Neural cell (in vitro differentiated cells): ENCODE data around the gene KLHL42. TPM values are rescaled to one million over a fixed set of nuclear protein-coding genes. Genes with fewer than 3 reads are reported as not detected.

Source experiments
- H2AFZ ChIP-seq: fragments of 200-600, 300-800 bp; sonication (generic), shearing (Covaris generic); 2 replicates; pipeline ENCODE4 v1.6.0; 2014; ENCODE audit warnings: low read depth, mild to moderate bottlenecking, antibody characterized with exemption, low read length, moderate library complexity
- H3F3A ChIP-seq: fragments of 200-600 bp; shearing (Covaris generic); 2 replicates; pipeline ENCODE4 v1.6.1; 2016; ENCODE audit warnings: mild to moderate bottlenecking, moderate library complexity, mixed read lengths, antibody characterized with exemption, low read length; ENCODE audit not compliant: insufficient read depth, poor library complexity, severe bottlenecking
- H3K27ac ChIP-seq: fragments of 200-600, 300-800 bp; sonication (generic), shearing (Covaris generic); 2 replicates; pipeline ENCODE4 v1.5.1; 2014; ENCODE audit warnings: mild to moderate bottlenecking, low read length, moderate library complexity
- H3K27me3 ChIP-seq: fragments of 300-800, 200-600 bp; sonication (generic), shearing (Covaris generic); 2 replicates; pipeline ENCODE4 v1.6.0; 2014; ENCODE audit warnings: mild to moderate bottlenecking, low read depth, low read length, moderate library complexity; ENCODE audit not compliant: insufficient read depth
- H3K36me3 ChIP-seq: fragments of 300-800, 200-600 bp; sonication (generic), shearing (Covaris generic); 2 replicates; pipeline ENCODE4 v1.5.1; 2014; ENCODE audit warnings: mild to moderate bottlenecking, antibody characterized with exemption, low read length, moderate library complexity; ENCODE audit not compliant: insufficient read depth
- H3K4me2 ChIP-seq: fragments of 300-800, 200-600 bp; sonication (generic), shearing (Covaris generic); 2 replicates; pipeline ENCODE4 v1.6.0; 2014; ENCODE audit warnings: mild to moderate bottlenecking, low read length
- H3K4me3 ChIP-seq: fragments of 300-800, 200-600 bp; sonication (generic), shearing (Covaris generic); 2 replicates; pipeline ENCODE4 v1.5.1; 2014; ENCODE audit warnings: mild to moderate bottlenecking, low read length, moderate library complexity
- H3K79me2 ChIP-seq: fragments of 200-600 bp; shearing (Covaris generic); replicated peaks from 2 replicates; pipeline ENCODE4 v1.6.0; 2014; ENCODE audit warnings: mild to moderate bottlenecking, low read length, moderate library complexity; ENCODE audit not compliant: insufficient read depth
- H3K9ac ChIP-seq: fragments of 300-800, 200-600 bp; sonication (generic), shearing (Covaris generic); 2 replicates; pipeline ENCODE4 v1.6.1; 2016; ENCODE audit warnings: mild to moderate bottlenecking, low read length, mixed read lengths
- H3K9me2 ChIP-seq: fragments of 200-600 bp; shearing (Covaris generic); 2 replicates; pipeline ENCODE4 v1.6.1; 2016; ENCODE audit warnings: mild to moderate bottlenecking, low read length, mixed read lengths; ENCODE audit not compliant: insufficient read depth
- H3K9me3 ChIP-seq: fragments of 200-600, 300-800 bp; sonication (generic), shearing (Covaris generic); 2 replicates; pipeline ENCODE4 v1.6.1; 2016; ENCODE audit warnings: mild to moderate bottlenecking, mixed run types, low read length, moderate library complexity, mixed read lengths
- H4K20me1 ChIP-seq: fragments of 200-600 bp; shearing (Covaris generic); 2 replicates; pipeline ENCODE4 v1.6.1; 2016; ENCODE audit warnings: mild to moderate bottlenecking, mixed run types; ENCODE audit not compliant: insufficient read depth
- EP300 ChIP-seq: fragments of 450-650 bp; conservative IDR thresholded peaks from 2 replicates; pipeline ENCODE4 v1.6.1; 2014; ENCODE audit warnings: antibody characterized with exemption, mild to moderate bottlenecking, moderate library complexity; ENCODE audit not compliant: poor library complexity, severe bottlenecking
- EZH2 ChIP-seq: fragments of 200-600, 300-800 bp; shearing (Covaris generic), sonication (generic); IDR thresholded peaks from 2 replicates; pipeline ENCODE4 v1.6.1; 2014; ENCODE audit warnings: antibody characterized with exemption, low read length, borderline replicate concordance, mild to moderate bottlenecking; ENCODE audit not compliant: insufficient read depth, poor library complexity, severe bottlenecking
- MXI1 ChIP-seq: fragments of 450-650 bp; conservative IDR thresholded peaks from 2 replicates; pipeline ENCODE4 v1.6.1; 2014; ENCODE audit warnings: antibody characterized with exemption, mild to moderate bottlenecking; ENCODE audit not compliant: poor library complexity, severe bottlenecking
- POLR2AphosphoS5 ChIP-seq: IDR thresholded peaks from 2 replicates; pipeline ENCODE4 v1.6.1; 2012
- RAD21 ChIP-seq: fragments of 450-650 bp; conservative IDR thresholded peaks from 2 replicates; pipeline ENCODE4 v1.6.1; 2014; ENCODE audit warnings: antibody characterized with exemption, mild to moderate bottlenecking, moderate library complexity
- SMC3 ChIP-seq: fragments of 450-650 bp; conservative IDR thresholded peaks from 2 replicates; pipeline ENCODE4 v1.6.1; 2014; ENCODE audit warnings: antibody characterized with exemption, mild to moderate bottlenecking, moderate library complexity; ENCODE audit not compliant: poor library complexity
- TAF1 ChIP-seq: IDR thresholded peaks from 2 replicates; pipeline ENCODE4 v1.6.1; 2012; ENCODE audit warnings: low read depth
- polyA minus RNA-seq: library from RNA; depleted of rRNA, polyadenylated mRNA; stranded (reverse); fragments of >200 nt; gene quantifications from 2 replicates; pipeline ENCODE4 v1.2.3, GENCODE V29; 2014
- polyA plus RNA-seq: library from polyadenylated mRNA; depleted of rRNA; stranded (reverse); fragments of >200 nt; gene quantifications from 2 replicates; pipeline ENCODE4 v1.2.3, GENCODE V29; 2014
- TF ChIP-seq, protein P1 (sequence below): fragments of 450-650 bp; IDR thresholded peaks from 2 replicates; pipeline ENCODE4 v1.5.1; 2014; ENCODE audit warnings: antibody characterized with exemption, mild to moderate bottlenecking, moderate library complexity; ENCODE audit not compliant: poor library complexity, severe bottlenecking
- TF ChIP-seq, protein P2 (sequence below): IDR thresholded peaks from 2 replicates; pipeline ENCODE4 v1.6.1; 2012; ENCODE audit warnings: borderline replicate concordance

Gene KLHL42, protein sequence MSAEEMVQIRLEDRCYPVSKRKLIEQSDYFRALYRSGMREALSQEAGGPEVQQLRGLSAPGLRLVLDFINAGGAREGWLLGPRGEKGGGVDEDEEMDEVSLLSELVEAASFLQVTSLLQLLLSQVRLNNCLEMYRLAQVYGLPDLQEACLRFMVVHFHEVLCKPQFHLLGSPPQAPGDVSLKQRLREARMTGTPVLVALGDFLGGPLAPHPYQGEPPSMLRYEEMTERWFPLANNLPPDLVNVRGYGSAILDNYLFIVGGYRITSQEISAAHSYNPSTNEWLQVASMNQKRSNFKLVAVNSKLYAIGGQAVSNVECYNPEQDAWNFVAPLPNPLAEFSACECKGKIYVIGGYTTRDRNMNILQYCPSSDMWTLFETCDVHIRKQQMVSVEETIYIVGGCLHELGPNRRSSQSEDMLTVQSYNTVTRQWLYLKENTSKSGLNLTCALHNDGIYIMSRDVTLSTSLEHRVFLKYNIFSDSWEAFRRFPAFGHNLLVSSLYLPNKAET
- polyA plus RNA-seq, result 50.5 and 52.2 TPM in 2 replicates
- 112 and 134 TPM in 2 replicates for polyA minus RNA-seq

DNA sequence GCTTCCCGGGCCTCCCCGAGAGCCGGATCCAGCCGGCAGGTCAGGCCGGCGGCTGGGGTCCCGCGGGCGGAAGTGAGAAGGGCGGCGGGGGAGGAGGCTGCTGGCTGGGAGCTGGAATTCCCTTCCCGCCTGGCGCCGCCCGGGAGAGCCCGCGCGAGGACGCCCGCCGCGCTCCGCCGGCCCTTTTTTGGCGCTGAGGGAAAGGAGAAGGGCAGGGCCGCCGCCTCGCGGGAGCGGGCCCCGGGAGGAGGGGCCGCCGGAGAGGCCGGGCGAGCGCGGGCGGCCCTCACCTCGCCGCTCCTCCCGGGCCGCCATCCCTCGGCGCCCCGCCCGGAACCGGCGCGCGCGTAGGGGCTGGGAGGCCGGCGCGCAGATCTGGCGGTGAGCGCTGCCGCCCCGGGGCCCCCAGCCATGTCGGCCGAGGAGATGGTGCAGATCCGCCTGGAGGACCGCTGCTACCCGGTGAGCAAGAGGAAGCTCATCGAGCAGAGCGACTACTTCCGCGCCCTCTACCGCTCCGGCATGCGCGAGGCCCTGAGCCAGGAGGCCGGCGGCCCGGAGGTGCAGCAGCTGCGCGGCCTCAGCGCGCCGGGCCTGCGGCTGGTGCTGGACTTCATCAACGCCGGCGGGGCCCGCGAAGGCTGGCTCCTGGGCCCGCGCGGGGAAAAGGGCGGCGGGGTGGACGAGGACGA, at the start of gene KLHL42, which contains the start of gene MANSC4:
Gene KLHL42 (plus strand): TSS at position 314 of the 692 bp plus-strand sequence. CDS start 98 bp downstream, at position 412.
Gene MANSC4 (minus strand): TSS at position 317 of the 692 bp plus-strand sequence. CDS start 8,960 bp downstream, outside the sequence.
- peak within 1 kb of the TSS; percentile 89 for H2AFZ ChIP-seq
- H3K9me2 ChIP-seq, result no peaks in the 10 kb centered on the region
- no peaks in the 10 kb centered on the region for H4K20me1 ChIP-seq
- peaks cover 4% of the 10 kb centered on the region for H3F3A ChIP-seq
- H3K9ac ChIP-seq, result peak within 1 kb of the TSS; percentile 92
- H3K79me2 ChIP-seq, result peaks cover 47% of the 10 kb centered on the region
- peak within 1 kb of the TSS; percentile 83 for H3K4me2 ChIP-seq
- no peak for TF ChIP-seq SMC3
- peak; percentile 13 for TF ChIP-seq MXI1
- TF ChIP-seq, protein P1, sequence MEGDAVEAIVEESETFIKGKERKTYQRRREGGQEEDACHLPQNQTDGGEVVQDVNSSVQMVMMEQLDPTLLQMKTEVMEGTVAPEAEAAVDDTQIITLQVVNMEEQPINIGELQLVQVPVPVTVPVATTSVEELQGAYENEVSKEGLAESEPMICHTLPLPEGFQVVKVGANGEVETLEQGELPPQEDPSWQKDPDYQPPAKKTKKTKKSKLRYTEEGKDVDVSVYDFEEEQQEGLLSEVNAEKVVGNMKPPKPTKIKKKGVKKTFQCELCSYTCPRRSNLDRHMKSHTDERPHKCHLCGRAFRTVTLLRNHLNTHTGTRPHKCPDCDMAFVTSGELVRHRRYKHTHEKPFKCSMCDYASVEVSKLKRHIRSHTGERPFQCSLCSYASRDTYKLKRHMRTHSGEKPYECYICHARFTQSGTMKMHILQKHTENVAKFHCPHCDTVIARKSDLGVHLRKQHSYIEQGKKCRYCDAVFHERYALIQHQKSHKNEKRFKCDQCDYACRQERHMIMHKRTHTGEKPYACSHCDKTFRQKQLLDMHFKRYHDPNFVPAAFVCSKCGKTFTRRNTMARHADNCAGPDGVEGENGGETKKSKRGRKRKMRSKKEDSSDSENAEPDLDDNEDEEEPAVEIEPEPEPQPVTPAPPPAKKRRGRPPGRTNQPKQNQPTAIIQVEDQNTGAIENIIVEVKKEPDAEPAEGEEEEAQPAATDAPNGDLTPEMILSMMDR, result no peak
- no peak for TF ChIP-seq TAF1
- TF ChIP-seq EZH2, result no peak
- no peak for TF ChIP-seq EP300
- TF ChIP-seq, protein P2, sequence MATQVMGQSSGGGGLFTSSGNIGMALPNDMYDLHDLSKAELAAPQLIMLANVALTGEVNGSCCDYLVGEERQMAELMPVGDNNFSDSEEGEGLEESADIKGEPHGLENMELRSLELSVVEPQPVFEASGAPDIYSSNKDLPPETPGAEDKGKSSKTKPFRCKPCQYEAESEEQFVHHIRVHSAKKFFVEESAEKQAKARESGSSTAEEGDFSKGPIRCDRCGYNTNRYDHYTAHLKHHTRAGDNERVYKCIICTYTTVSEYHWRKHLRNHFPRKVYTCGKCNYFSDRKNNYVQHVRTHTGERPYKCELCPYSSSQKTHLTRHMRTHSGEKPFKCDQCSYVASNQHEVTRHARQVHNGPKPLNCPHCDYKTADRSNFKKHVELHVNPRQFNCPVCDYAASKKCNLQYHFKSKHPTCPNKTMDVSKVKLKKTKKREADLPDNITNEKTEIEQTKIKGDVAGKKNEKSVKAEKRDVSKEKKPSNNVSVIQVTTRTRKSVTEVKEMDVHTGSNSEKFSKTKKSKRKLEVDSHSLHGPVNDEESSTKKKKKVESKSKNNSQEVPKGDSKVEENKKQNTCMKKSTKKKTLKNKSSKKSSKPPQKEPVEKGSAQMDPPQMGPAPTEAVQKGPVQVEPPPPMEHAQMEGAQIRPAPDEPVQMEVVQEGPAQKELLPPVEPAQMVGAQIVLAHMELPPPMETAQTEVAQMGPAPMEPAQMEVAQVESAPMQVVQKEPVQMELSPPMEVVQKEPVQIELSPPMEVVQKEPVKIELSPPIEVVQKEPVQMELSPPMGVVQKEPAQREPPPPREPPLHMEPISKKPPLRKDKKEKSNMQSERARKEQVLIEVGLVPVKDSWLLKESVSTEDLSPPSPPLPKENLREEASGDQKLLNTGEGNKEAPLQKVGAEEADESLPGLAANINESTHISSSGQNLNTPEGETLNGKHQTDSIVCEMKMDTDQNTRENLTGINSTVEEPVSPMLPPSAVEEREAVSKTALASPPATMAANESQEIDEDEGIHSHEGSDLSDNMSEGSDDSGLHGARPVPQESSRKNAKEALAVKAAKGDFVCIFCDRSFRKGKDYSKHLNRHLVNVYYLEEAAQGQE, result peak; percentile 6
- TF ChIP-seq POLR2AphosphoS5, result peak; percentile 7
- no peak for TF ChIP-seq RAD21
- H3K27ac ChIP-seq, result peak within 1 kb of the TSS; percentile 91
- H3K27me3 ChIP-seq, result no peaks in the 10 kb centered on the region
- no peaks in the 10 kb centered on the region for H3K9me3 ChIP-seq
- H3K36me3 ChIP-seq, result no peaks in the 10 kb centered on the region
- peak within 1 kb of the TSS; percentile 95 for H3K4me3 ChIP-seq

DNA sequence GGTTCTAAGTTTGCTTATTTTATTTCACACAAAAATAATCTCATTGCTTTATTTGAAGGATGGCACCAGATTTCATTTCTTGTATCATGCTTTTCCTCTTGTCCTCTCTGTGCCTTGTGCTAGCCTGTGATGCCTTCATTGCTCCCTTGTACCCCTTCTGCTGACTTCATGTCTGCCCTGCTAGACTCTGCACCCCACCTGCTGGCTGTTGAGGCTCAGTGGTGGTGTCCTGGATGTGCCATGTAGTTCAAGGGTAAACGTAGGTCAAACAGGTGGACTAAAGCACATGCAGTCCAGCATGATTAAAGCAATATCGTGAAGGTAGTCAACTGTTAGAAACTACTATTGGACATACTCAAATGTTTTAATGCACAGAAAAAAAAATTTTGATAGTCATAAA, 47.8 kb upstream of the KLHL42 start:
- Histone ChIP-seq H3K27me3 (no peaks in the 10 kb centered on the region), H3K36me3 (peaks cover 6% of the 10 kb centered on the region), H3K9me2 (no peaks in the 10 kb centered on the region), H3K4me3 (no peak overlapping the region), H3F3A (no peaks in the 10 kb centered on the region), H3K9me3 (no peaks in the 10 kb centered on the region), H3K27ac (no peak overlapping the region), H2AFZ (no peak overlapping the region), H4K20me1 (no peaks in the 10 kb centered on the region), H3K79me2 (no peaks in the 10 kb centered on the region), H3K4me2 (no peak overlapping the region), H3K9ac (no peak overlapping the region)
- TF ChIP-seq TAF1, result no peak
- no peak for TF ChIP-seq EZH2
- no peak for TF ChIP-seq MXI1
- TF ChIP-seq SMC3, result no peak
- no peak for TF ChIP-seq POLR2AphosphoS5
- TF ChIP-seq, protein P1, result no peak
- TF ChIP-seq RAD21, result no peak
- no peak for TF ChIP-seq EP300
- TF ChIP-seq, protein P2, result no peak
